ENCODE data around the gene SERTM1. TPM values are rescaled to one million over a fixed set of nuclear protein-coding genes. Genes with fewer than 3 reads are reported as not detected.

The SERTM1 gene
- total and polyA plus RNA-seq, 10 of the 15 experiments (the other 5 are each of a cell fraction or from before 2014, with no cell fraction given), result not detected

DNA sequence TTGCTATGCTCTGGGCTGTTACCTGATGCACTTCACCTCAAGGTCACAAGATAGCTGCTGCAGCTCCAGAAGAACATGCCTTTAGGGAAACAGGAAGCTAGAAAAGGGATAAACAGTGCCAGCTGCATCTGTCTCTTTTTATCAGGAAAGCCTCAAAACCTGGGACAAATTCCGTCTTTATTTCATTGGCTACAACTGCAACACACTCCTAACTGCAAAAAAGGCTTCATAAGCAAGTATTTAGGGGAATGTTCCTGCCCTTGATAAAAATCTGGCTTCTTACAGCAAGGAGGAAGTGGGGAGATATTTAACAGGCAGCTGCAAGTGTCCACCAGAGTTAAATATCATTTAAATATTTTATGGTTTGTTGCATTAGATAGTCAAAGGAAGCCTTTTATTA, 34.2 kb upstream of the SERTM1 start:
- RAD21 ChIA-PET (ENCODE audit: unreplicated experiment), result no interaction called here
- BruUV-seq (replicated peaks), result no TSS peak
- Histone ChIP-seq H2AFZ (ENCODE audit: control insufficient read depth, low read depth, low read length) (no peak overlapping the region), H3K79me2 (ENCODE audit: control insufficient read depth, insufficient read depth, low read length) (no peaks in the 10 kb centered on the region), H4K20me1 (ENCODE audit: control insufficient read depth, insufficient read depth) (no peaks in the 10 kb centered on the region), H3K4me3 (no peak overlapping the region), H3K27ac (ENCODE audit: control insufficient read depth, insufficient read depth) (no peak overlapping the region), H3K9me3 (replicated peaks; ENCODE audit: control insufficient read depth, insufficient read depth, low read length) (no peaks in the 10 kb centered on the region), H3K9ac (ENCODE audit: control insufficient read depth, insufficient read depth, low read length) (no peak overlapping the region), H3K36me3 (ENCODE audit: control insufficient read depth in 2 of 2, insufficient read depth in 2 of 2, low read length in 1 of 2) (no peaks in the 10 kb centered on the region), H3K4me1 (ENCODE audit: control insufficient read depth, insufficient read depth, low read length) (no peaks in the 10 kb centered on the region), H3K4me2 (ENCODE audit: control insufficient read depth, insufficient read depth) (no peak overlapping the region), H3K27me3 (replicated peaks in 1 of 2; ENCODE audit: control insufficient read depth in 2 of 2, insufficient read depth in 2 of 2, low read length in 1 of 2) (no peaks in the 10 kb centered on the region)
- POLR2A ChIA-PET, result no interaction called here
- FAIRE-seq (no peak), ATAC-seq (no peak), DNase-seq (ENCODE audit: low read depth, low spot score) (no peak)
- 0% methylated on average over 1 of the region's 1 CpG for WGBS (ENCODE audit: insufficient coverage, insufficient replicate concordance, low lambda C conversion rate, missing lambda C conversion rate)
- SMC1A ChIA-PET (ENCODE audit: uncharacterized antibody, unreplicated experiment), result no interaction called here
- intact Hi-C loops (cut with micrococcal nuclease; ENCODE audit: unreplicated experiment) (loop anchor here (10.0 kb wide), 1 partner anchor 55 kb away; no protein-coding TSS in a partner anchor), in situ Hi-C loops (cut with MboI) (no loop called here)
- CTCF ChIA-PET, result no interaction called here
- TF ChIP-seq ATF7 (IDR thresholded peaks at IDR 0.05; ENCODE audit: low read depth) (no peak), RFX5 (IDR thresholded peaks at IDR 0.05; ENCODE audit: low read depth, low read length) (no peak), RAD51 (IDR thresholded peaks at IDR 0.05) (no peak)

DNA sequence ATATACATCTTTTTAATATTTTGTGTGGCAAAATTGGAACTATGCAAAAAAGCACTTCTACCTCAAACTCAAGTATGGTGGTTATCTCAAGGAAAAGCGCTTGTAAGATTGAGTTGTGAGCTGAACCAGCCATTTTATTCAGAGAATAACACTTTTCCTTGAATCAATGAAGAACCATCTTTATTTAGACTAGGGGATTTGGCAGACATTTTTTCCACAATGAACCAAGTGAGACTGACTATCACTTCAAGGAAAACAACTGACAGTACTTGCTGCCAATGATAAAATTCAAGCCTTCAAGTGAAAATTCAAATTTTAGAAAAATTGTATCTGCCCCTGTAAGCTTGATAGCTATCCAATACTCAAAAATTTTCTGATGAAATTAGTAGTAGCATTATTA, 23.2 kb upstream of the SERTM1 start:
- Histone ChIP-seq H4K20me1 (ENCODE audit: control insufficient read depth, insufficient read depth) (no peaks in the 10 kb centered on the region), H3K9ac (ENCODE audit: control insufficient read depth, insufficient read depth, low read length) (no peak overlapping the region), H3K4me1 (ENCODE audit: control insufficient read depth, insufficient read depth, low read length) (no peaks in the 10 kb centered on the region), H3K4me2 (ENCODE audit: control insufficient read depth, insufficient read depth) (no peak overlapping the region), H2AFZ (ENCODE audit: control insufficient read depth, low read depth, low read length) (no peak overlapping the region), H3K36me3 (ENCODE audit: control insufficient read depth in 2 of 2, insufficient read depth in 2 of 2, low read length in 1 of 2) (no peaks in the 10 kb centered on the region), H3K27ac (ENCODE audit: control insufficient read depth, insufficient read depth) (no peak overlapping the region), H3K9me3 (replicated peaks; ENCODE audit: control insufficient read depth, insufficient read depth, low read length) (no peaks in the 10 kb centered on the region), H3K4me3 (no peak overlapping the region), H3K79me2 (ENCODE audit: control insufficient read depth, insufficient read depth, low read length) (no peaks in the 10 kb centered on the region), H3K27me3 (replicated peaks in 1 of 2; ENCODE audit: control insufficient read depth in 2 of 2, insufficient read depth in 2 of 2, low read length in 1 of 2) (no peaks in the 10 kb centered on the region)
- SMC1A ChIA-PET (ENCODE audit: uncharacterized antibody, unreplicated experiment), result no interaction called here
- in situ Hi-C loops (cut with MboI), result no loop called here
- ATAC-seq, result no peak
- CTCF ChIA-PET, result interaction anchor here (0.9 kb wide), 1 partner anchor 22 kb away, joined by 4 read pairs; no protein-coding TSS in a partner anchor
- POLR2A ChIA-PET, result no interaction called here
- no TSS peak for BruUV-seq (replicated peaks)
- RAD21 ChIA-PET (ENCODE audit: unreplicated experiment), result no interaction called here
- 0% methylated on average over 1 of the region's 1 CpG for WGBS (ENCODE audit: insufficient coverage, insufficient replicate concordance, low lambda C conversion rate, missing lambda C conversion rate)
- intact Hi-C loops (cut with micrococcal nuclease; ENCODE audit: unreplicated experiment), result no loop called here
- DNase-seq (ENCODE audit: low read depth, low spot score), result no peak
- no peak for FAIRE-seq
- TF ChIP-seq NRF1 (conservative IDR thresholded peaks at IDR 0.05; ENCODE audit: low read depth, low read length) (no peak), BCL11A (IDR thresholded peaks at IDR 0.05; ENCODE audit: low read depth, low read length) (no peak), NFXL1 (IDR thresholded peaks at IDR 0.05; ENCODE audit: borderline replicate concordance) (no peak), POLR2AphosphoS2 (IDR thresholded peaks at IDR 0.05; ENCODE audit: low read depth, low read length) (no peak), NR2F1 (conservative IDR thresholded peaks at IDR 0.05) (no peak), ASH2L (IDR thresholded peaks at IDR 0.05; ENCODE audit: borderline replicate concordance, low read depth) (no peak), NFYB (IDR thresholded peaks at IDR 0.05; ENCODE audit: insufficient read depth, low read depth, low read length) (no peak), SP1 (IDR thresholded peaks at IDR 0.05; ENCODE audit: low read depth, low read length) (no peak), RFX5 (IDR thresholded peaks at IDR 0.05; ENCODE audit: low read depth, low read length) (no peak), PAX5 (IDR thresholded peaks at IDR 0.05; ENCODE audit: borderline replicate concordance, low read depth, low read length) (no peak), SUZ12 (IDR thresholded peaks at IDR 0.05; ENCODE audit: unreplicated experiment) (no peak), NFIC (IDR thresholded peaks at IDR 0.05; ENCODE audit: low read depth, low read length) (no peak), CREM (IDR thresholded peaks at IDR 0.05; ENCODE audit: low read depth) (no peak), EED (IDR thresholded peaks at IDR 0.05; ENCODE audit: low read depth) (no peak), ZNF24 (IDR thresholded peaks at IDR 0.05) (no peak)
- TF ChIP-seq, protein P1, sequence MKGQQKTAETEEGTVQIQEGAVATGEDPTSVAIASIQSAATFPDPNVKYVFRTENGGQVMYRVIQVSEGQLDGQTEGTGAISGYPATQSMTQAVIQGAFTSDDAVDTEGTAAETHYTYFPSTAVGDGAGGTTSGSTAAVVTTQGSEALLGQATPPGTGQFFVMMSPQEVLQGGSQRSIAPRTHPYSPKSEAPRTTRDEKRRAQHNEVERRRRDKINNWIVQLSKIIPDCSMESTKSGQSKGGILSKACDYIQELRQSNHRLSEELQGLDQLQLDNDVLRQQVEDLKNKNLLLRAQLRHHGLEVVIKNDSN (IDR thresholded peaks at IDR 0.05; ENCODE audit: borderline replicate concordance, extremely low read length, insufficient read depth, low read depth, low read length), result no peak
- TF ChIP-seq, protein P2, sequence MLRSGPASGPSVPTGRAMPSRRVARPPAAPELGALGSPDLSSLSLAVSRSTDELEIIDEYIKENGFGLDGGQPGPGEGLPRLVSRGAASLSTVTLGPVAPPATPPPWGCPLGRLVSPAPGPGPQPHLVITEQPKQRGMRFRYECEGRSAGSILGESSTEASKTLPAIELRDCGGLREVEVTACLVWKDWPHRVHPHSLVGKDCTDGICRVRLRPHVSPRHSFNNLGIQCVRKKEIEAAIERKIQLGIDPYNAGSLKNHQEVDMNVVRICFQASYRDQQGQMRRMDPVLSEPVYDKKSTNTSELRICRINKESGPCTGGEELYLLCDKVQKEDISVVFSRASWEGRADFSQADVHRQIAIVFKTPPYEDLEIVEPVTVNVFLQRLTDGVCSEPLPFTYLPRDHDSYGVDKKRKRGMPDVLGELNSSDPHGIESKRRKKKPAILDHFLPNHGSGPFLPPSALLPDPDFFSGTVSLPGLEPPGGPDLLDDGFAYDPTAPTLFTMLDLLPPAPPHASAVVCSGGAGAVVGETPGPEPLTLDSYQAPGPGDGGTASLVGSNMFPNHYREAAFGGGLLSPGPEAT (IDR thresholded peaks at IDR 0.05; ENCODE audit: low read depth), result no peak

Measured in GM12878 (cell line).